H1 (cell line): ENCODE results near the gene SLC36A2. TPM values are rescaled to one million over a fixed set of nuclear protein-coding genes. Genes with fewer than 3 reads are reported as not detected.

Experiments used
- CTCF ChIA-PET: fragments of 300-600 bp; sonication (Branson Sonifier 250); formaldehyde crosslinking; loops from one replicate; lab custom pipeline; 2021; ENCODE audit not compliant: partially characterized antibody; lab: Charles Lee
- POLR2A ChIA-PET: fragments of 300-600 bp; sonication (Branson Sonifier 250); formaldehyde crosslinking; loops from one replicate; lab custom pipeline; 2021; ENCODE audit warnings: inconsistent platforms; ENCODE audit not compliant: partially characterized antibody; lab: Charles Lee
- DNase-seq, 2 experiments: peaks; one replicate each; pipeline versions ENCODE4 v3.0.0 to v3.0.0-alpha.2; 2010 to 2022; ENCODE audit warnings: low spot score in 2 of 2, low read depth in 1 of 2, mixed read lengths in 1 of 2
- FAIRE-seq: peaks from 2 replicates; lab custom pipeline; 2011; peaks lifted over from hg19 to GRCh38; lab: Jason Lieb, UNC
- H2AFZ ChIP-seq: 2 replicates; pipeline ENCODE4 v1.8.1; 2012; ENCODE audit warnings: low read length, inconsistent platforms
- H2AK5ac ChIP-seq: 2 replicates; pipeline ENCODE4 v1.6.1; 2013; ENCODE audit warnings: low read depth, low read length
- H2BK120ac ChIP-seq: replicated peaks from 2 replicates; pipeline ENCODE3; 2013; ENCODE audit warnings: low read depth, low read length, inconsistent platforms
- H2BK12ac ChIP-seq: 2 replicates; pipeline ENCODE4 v1.6.1; 2013; ENCODE audit warnings: low read depth, low read length
- H2BK15ac ChIP-seq: 2 replicates; pipeline ENCODE4 v1.6.1; 2013; ENCODE audit warnings: low read length
- H2BK20ac ChIP-seq: 2 replicates; pipeline ENCODE4 v1.6.1; 2013; ENCODE audit warnings: low read length
- H2BK5ac ChIP-seq: 2 replicates; pipeline ENCODE4 v1.6.1; 2013; ENCODE audit warnings: low read depth, low read length
- H3K14ac ChIP-seq: 2 replicates; pipeline ENCODE4 v1.6.1; 2013; ENCODE audit warnings: inconsistent platforms; ENCODE audit not compliant: insufficient read length
- H3K18ac ChIP-seq: 2 replicates; pipeline ENCODE4 v1.6.1; 2013; ENCODE audit warnings: low read length; ENCODE audit errors: extremely low read depth
- H3K23ac ChIP-seq: 2 replicates; pipeline ENCODE4 v1.6.1; 2013; ENCODE audit warnings: inconsistent platforms; ENCODE audit not compliant: insufficient read length
- H3K23me2 ChIP-seq: 2 replicates; pipeline ENCODE4 v1.6.1; 2013; ENCODE audit warnings: low read depth, low read length
- H3K27ac ChIP-seq: 2 replicates; pipeline ENCODE4 v1.6.1; 2011; ENCODE audit warnings: low read depth, low read length, inconsistent platforms
- H3K27me3 ChIP-seq, 4 experiments: replicated peaks in 1 of 4; 1 replicate in 1 of 4; 2 replicates in 3 of 4; pipeline versions ENCODE4 v1.6.1 to v1.8.1; 2011 to 2013; ENCODE audit warnings: low read length in 3 of 4, mild to moderate bottlenecking in 3 of 4, inconsistent platforms in 2 of 4, mixed read lengths in 2 of 4, moderate library complexity in 1 of 4; ENCODE audit not compliant: control insufficient read depth in 3 of 4, insufficient read depth in 3 of 4; ENCODE audit errors: extremely low read depth in 1 of 4
- H3K36me3 ChIP-seq, 4 experiments: 2 replicates each; pipeline versions ENCODE4 v1.6.1 to v1.8.1; 2011 to 2013; ENCODE audit warnings: mild to moderate bottlenecking in 4 of 4, low read length in 3 of 4, moderate library complexity in 2 of 4, control low read depth in 1 of 4, inconsistent platforms in 1 of 4; ENCODE audit not compliant: insufficient read depth in 4 of 4, control insufficient read depth in 2 of 4
- H3K4ac ChIP-seq: replicated peaks from 2 replicates; pipeline ENCODE3; 2013; ENCODE audit warnings: low read length, low read depth, mixed read lengths, inconsistent platforms; ENCODE audit not compliant: insufficient read length
- H3K4me1 ChIP-seq, 4 experiments: replicated peaks in 1 of 4; 1 replicate in 1 of 4; 2 replicates in 3 of 4; pipeline versions ENCODE4 v1.6.1 to v1.8.1; 2011 to 2013; ENCODE audit warnings: low read length in 3 of 4, inconsistent platforms in 2 of 4, mixed read lengths in 1 of 4; ENCODE audit not compliant: insufficient read depth in 4 of 4, control insufficient read depth in 3 of 4
- H3K4me2 ChIP-seq, 2 experiments: 2 replicates each; pipeline versions ENCODE4 v1.6.1 to v1.8.1; 2011 to 2013; ENCODE audit warnings: low read depth in 2 of 2, low read length in 2 of 2, control low read depth in 1 of 2, inconsistent platforms in 1 of 2, mild to moderate bottlenecking in 1 of 2; ENCODE audit not compliant: insufficient read depth in 1 of 2
- H3K4me3 ChIP-seq, 4 experiments: fragments of 200-600, 300-600 bp in 1 of 4; sonication (generic), shearing (Covaris generic), sonication (Bioruptor Twin) in 1 of 4; 2 replicates each; pipeline versions ENCODE4 v1.5.1 to v1.8.1; 2011 to 2016; ENCODE audit warnings: low read length in 4 of 4, low read depth in 3 of 4, control low read depth in 2 of 4, inconsistent platforms in 2 of 4, mild to moderate bottlenecking in 2 of 4, mixed read lengths in 1 of 4, moderate library complexity in 1 of 4; ENCODE audit not compliant: insufficient read depth in 2 of 4; ENCODE audit errors: extremely low read depth in 1 of 4
- H3K56ac ChIP-seq: replicated peaks from 2 replicates; pipeline ENCODE3; 2013; ENCODE audit warnings: low read depth, mild to moderate bottlenecking, mixed read lengths, low read length, inconsistent platforms; ENCODE audit not compliant: insufficient read length
- H3K79me1 ChIP-seq: 2 replicates; pipeline ENCODE4 v1.6.1; 2013; ENCODE audit warnings: low read depth, low read length, control low read depth
- H3K79me2 ChIP-seq, 2 experiments: 2 replicates each; pipeline versions ENCODE4 v1.6.1 to v1.8.1; 2012 to 2013; ENCODE audit warnings: low read length in 2 of 2, mild to moderate bottlenecking in 2 of 2, inconsistent platforms in 1 of 2; ENCODE audit not compliant: insufficient read depth in 2 of 2, control insufficient read depth in 1 of 2
- H3K9ac ChIP-seq, 4 experiments: replicated peaks in 1 of 4; 1 replicate in 1 of 4; 2 replicates in 3 of 4; pipeline versions ENCODE4 v1.6.1 to v1.8.1; 2011 to 2013; ENCODE audit warnings: low read depth in 3 of 4, low read length in 3 of 4, control low read depth in 2 of 4, mild to moderate bottlenecking in 2 of 4, moderate library complexity in 2 of 4, inconsistent platforms in 1 of 4; ENCODE audit errors: extremely low read depth in 1 of 4
- H3K9me3 ChIP-seq, 2 experiments: 2 replicates each; pipeline versions ENCODE4 v1.6.1 to v1.8.1; 2012 to 2013; ENCODE audit warnings: mild to moderate bottlenecking in 2 of 2, moderate library complexity in 2 of 2, control low read depth in 1 of 2, inconsistent platforms in 1 of 2, low read depth in 1 of 2, low read length in 1 of 2, mixed read lengths in 1 of 2; ENCODE audit not compliant: insufficient read depth in 2 of 2
- H4K20me1 ChIP-seq, 2 experiments: replicated peaks in 1 of 2; 2 replicates each; pipeline versions ENCODE3 to v1.8.1; 2011 to 2013; ENCODE audit warnings: inconsistent platforms in 2 of 2, low read length in 2 of 2, mild to moderate bottlenecking in 1 of 2; ENCODE audit not compliant: insufficient read depth in 2 of 2, control insufficient read depth in 1 of 2
- H4K5ac ChIP-seq: 2 replicates; pipeline ENCODE4 v1.6.1; 2013; ENCODE audit warnings: low read length, low read depth, mixed read lengths, inconsistent platforms; ENCODE audit not compliant: insufficient read length
- H4K8ac ChIP-seq: 2 replicates; pipeline ENCODE4 v1.8.0; 2013; ENCODE audit warnings: mild to moderate bottlenecking, moderate library complexity, low read length, inconsistent platforms; ENCODE audit not compliant: insufficient read depth; ENCODE audit errors: extremely low read depth
- H4K91ac ChIP-seq: replicated peaks from 2 replicates; pipeline ENCODE3; 2013; ENCODE audit warnings: low read length, mixed read lengths, inconsistent platforms; ENCODE audit not compliant: insufficient read length
- KDM1A ChIP-seq: fragments of 200-600, 300-600 bp; sonication (generic); IDR thresholded peaks from 2 replicates; pipeline ENCODE4 v1.7.1; 2016; ENCODE audit warnings: mild to moderate bottlenecking, low read length, borderline replicate concordance
- POLR2AphosphoS5 ChIP-seq: IDR thresholded peaks from 2 replicates; pipeline ENCODE4 v1.6.1; 2011; ENCODE audit warnings: low read depth, low read length
- WGBS, 2 experiments: shearing (Covaris generic) in 1 of 2; methylation state at CpG; one replicate each; pipeline versions ENCODE4 v1.1.6 to v1.1.7; 2013 to 2015; ENCODE audit warnings: low lambda C conversion rate in 2 of 2, mixed read lengths in 2 of 2, inconsistent platforms in 1 of 2, low coverage in 1 of 2, missing lambda C conversion rate in 1 of 2; ENCODE audit not compliant: insufficient replicate concordance in 2 of 2, insufficient coverage in 1 of 2, insufficient read length in 1 of 2; ENCODE audit errors: extremely low coverage in 1 of 2, missing lambda C conversion rate in 1 of 2; 5-methylcytosine and 5-hydroxymethylcytosine counted together
- polyA plus RNA-seq, 7 experiments: library from polyadenylated mRNA; depleted of rRNA in 3 of 7; stranded (reverse) in 5 of 7; unstranded in 2 of 7; fragments of >200 nt in 5 of 7; fragments of 200-250 nt in 2 of 7; gene quantifications; 1 replicate in 5 of 7; 2 replicates in 1 of 7; 4 replicates in 1 of 7; pipeline versions ENCODE4 v1.2.1 to v1.2.3, GENCODE V29; 2011 to 2013; ENCODE audit warnings: missing spikeins in 2 of 7, mixed read lengths in 2 of 7
- total RNA-seq: library from RNA; stranded (reverse); fragmentation: NEBNext Ultra II Directional; extraction: Animal tissue kit (Norgen Biotek cat#: 25700); gene quantifications from 2 replicates; pipeline ENCODE4 v1.2.1, GENCODE V29; 2021
- TF ChIP-seq, protein P1 (sequence below): IDR thresholded peaks from 2 replicates; pipeline ENCODE4 v1.6.1; 2012; ENCODE audit warnings: inconsistent platforms

SLC36A2 gene
- total and polyA plus RNA-seq, 2 of the 8 experiments (the other 6 are each of a cell fraction or from before 2014, with no cell fraction given): 0.30 TPM; not detected in 1

GRCh38 chr5:151345187-151345807, 2.1 kb downstream of the SLC36A2 start:
- H3K79me2 ChIP-seq: no peaks in the 10 kb centered on the region
- H3K56ac ChIP-seq: no peak overlapping the region
- H2BK12ac ChIP-seq: no peak overlapping the region
- H3K23me2 ChIP-seq: no peaks in the 10 kb centered on the region
- 43% methylated on average over 11 of the region's 11 CpGs; no CpG with 5 or more reads in 1 of the 2 experiments for WGBS, 2 experiments
- H4K5ac ChIP-seq: no peak overlapping the region
- TF ChIP-seq, protein P1, sequence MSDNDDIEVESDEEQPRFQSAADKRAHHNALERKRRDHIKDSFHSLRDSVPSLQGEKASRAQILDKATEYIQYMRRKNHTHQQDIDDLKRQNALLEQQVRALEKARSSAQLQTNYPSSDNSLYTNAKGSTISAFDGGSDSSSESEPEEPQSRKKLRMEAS: no peak
- no peak for TF ChIP-seq POLR2AphosphoS5
- TF ChIP-seq KDM1A: no peak
- H3K14ac ChIP-seq: no peak overlapping the region
- ChIA-PET CTCF (interaction anchor here (0.7 to 1.7 kb wide), 5 partner anchors 10 to 230 kb away, joined by 3 to 5 read pairs (median 3); no protein-coding TSS in a partner anchor), POLR2A (no interaction called here)
- no peaks in the 10 kb centered on the region for H3K36me3 ChIP-seq
- peak overlapping the region; percentile 18; the same call in 1 of the 2 replicates for H2AFZ ChIP-seq
- no peak overlapping the region for H3K23ac ChIP-seq
- H3K9me3 ChIP-seq: no peaks in the 10 kb centered on the region
- H3K4ac ChIP-seq: no peak overlapping the region
- H2BK20ac ChIP-seq: no peak overlapping the region
- no peak for DNase-seq
- no peak overlapping the region for H2BK5ac ChIP-seq
- no peak overlapping the region for H4K8ac ChIP-seq
- no peak overlapping the region for H3K18ac ChIP-seq
- peak overlapping the region in 1 of 4 experiments; percentile 15; a peak in 1 of 8 replicates for H3K4me3 ChIP-seq
- H3K4me2 ChIP-seq: peak overlapping the region; percentile 21 to 29; a peak in 3 of 4 replicates
- no peak for FAIRE-seq
- no peak overlapping the region for H3K27ac ChIP-seq
- no peak overlapping the region for H4K91ac ChIP-seq
- no peaks in the 10 kb centered on the region for H4K20me1 ChIP-seq
- H3K4me1 ChIP-seq: peaks cover 4 to 22% (median 18%) of the 10 kb centered on the region in 4 experiments; a peak in 5 of 7 replicates
- no peak overlapping the region for H2AK5ac ChIP-seq
- no peaks in the 10 kb centered on the region for H3K79me1 ChIP-seq
- H2BK120ac ChIP-seq: no peak overlapping the region
- H3K9ac ChIP-seq: no peak overlapping the region
- H2BK15ac ChIP-seq: no peak overlapping the region
- peaks cover under 1 to 20% (median 13%) of the 10 kb centered on the region in 4 experiments; a peak in 6 of 7 replicates for H3K27me3 ChIP-seq
